ENCODE measurements around the gene C18orf63.

GRCh38 chr18:74273394-74273793, 42.2 kb upstream of the C18orf63 start:
- TF ChIP-seq CTCF (IDR thresholded peaks at IDR 0.05) (no peak), POLR2A (IDR thresholded peaks at IDR 0.05) (no peak), POLR2AphosphoS5 (IDR thresholded peaks at IDR 0.05) (no peak)
